ENCODE results near the gene ASAH2.

ASAH2 gene

DNA sequence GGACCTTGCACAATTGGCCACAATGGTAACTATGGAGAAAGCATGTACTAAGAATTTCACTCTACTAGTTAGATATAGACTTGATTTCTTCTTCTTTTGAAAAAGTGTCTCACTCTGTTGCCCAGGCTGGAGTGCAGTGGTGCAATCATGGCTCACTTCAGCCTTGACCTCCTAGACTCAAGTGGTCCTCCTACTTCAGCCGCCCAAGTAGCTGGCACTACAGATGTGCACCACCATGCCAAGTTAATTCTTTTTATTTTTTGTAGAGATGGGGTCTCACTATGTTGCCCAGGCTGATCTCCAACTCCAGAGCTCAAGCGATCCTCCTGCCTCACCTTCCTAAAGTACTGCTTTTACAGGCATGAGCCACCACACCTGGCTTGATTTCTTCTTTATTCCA, 29.1 kb downstream of the ASAH2 start:
- TF ChIP-seq, protein P1, sequence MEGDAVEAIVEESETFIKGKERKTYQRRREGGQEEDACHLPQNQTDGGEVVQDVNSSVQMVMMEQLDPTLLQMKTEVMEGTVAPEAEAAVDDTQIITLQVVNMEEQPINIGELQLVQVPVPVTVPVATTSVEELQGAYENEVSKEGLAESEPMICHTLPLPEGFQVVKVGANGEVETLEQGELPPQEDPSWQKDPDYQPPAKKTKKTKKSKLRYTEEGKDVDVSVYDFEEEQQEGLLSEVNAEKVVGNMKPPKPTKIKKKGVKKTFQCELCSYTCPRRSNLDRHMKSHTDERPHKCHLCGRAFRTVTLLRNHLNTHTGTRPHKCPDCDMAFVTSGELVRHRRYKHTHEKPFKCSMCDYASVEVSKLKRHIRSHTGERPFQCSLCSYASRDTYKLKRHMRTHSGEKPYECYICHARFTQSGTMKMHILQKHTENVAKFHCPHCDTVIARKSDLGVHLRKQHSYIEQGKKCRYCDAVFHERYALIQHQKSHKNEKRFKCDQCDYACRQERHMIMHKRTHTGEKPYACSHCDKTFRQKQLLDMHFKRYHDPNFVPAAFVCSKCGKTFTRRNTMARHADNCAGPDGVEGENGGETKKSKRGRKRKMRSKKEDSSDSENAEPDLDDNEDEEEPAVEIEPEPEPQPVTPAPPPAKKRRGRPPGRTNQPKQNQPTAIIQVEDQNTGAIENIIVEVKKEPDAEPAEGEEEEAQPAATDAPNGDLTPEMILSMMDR (IDR thresholded peaks at IDR 0.05; ENCODE audit: insufficient read depth, low read depth, low read length, missing control alignments): no peak
- no peak overlapping the region for H3K4me3 ChIP-seq (ENCODE audit: low read length)
- no peak for DNase-seq (ENCODE audit: low read depth)

DNA sequence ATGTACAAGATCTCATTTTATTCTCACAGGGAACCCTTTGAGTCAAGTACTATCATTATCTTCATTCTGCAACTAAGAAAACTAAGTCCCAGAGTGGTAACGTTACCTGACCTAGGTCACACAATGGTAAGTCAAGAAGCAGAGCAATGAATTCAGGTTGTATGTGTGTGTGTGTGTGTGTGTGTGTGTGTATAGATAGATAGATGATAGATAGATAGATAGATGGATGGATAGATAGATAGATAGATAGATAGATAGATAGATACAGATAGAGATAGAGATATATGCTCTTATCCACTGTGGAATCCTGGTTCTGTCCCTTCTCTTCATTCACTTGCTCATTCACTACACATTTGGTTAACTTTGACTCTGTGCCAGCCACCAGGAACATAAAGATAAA, 29.8 kb downstream of the ASAH2 start:
- TF ChIP-seq, protein P1 (IDR thresholded peaks at IDR 0.05; ENCODE audit: insufficient read depth, low read depth, low read length, missing control alignments): no peak
- DNase-seq (ENCODE audit: low read depth): no peak
- H3K4me3 ChIP-seq (ENCODE audit: low read length): no peak overlapping the region

DNA sequence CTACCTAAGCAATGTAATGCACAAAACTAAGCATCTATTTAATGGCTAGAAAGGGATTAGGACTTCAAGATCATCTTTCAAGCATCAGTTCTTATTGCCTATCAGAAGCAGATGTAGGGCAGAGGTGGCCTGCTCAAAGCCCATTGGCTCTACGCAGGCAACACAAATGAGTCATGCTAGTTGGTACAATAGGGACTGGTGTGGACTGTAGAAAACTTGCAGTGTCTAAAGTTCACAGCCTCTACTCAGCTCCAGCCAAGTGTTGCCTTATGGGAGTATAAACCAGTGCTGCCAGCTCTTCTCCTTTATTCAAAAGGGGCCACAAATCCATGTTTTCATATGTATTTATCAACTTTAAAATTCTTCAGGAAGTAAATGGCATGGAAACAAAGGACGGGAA, 31.7 kb downstream of the ASAH2 start:
- TF ChIP-seq, protein P1 (IDR thresholded peaks at IDR 0.05; ENCODE audit: insufficient read depth, low read depth, low read length, missing control alignments): no peak
- no peak for DNase-seq (ENCODE audit: low read depth)
- H3K4me3 ChIP-seq (ENCODE audit: low read length): no peak overlapping the region

DNA sequence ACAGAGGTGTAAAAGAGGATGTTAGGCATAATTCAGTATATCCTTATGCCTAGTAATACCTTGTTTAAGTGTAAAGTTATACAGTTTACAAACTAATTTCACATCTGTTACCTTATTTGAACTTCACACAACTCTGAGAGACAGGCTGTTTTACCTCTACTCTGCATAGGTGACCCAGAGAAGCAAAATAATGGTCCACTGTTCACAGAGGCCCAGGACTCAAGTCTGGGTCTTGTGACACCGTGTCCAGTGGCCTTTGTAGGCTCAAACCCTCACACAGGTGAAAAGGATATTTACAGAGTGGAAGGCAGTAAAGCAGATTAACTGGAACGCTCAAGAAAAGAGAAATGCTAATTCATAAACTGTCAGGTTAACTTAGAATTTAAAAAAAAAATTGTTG, 32.1 kb downstream of the ASAH2 start:
- DNase-seq (ENCODE audit: low read depth): no peak
- TF ChIP-seq, protein P1 (IDR thresholded peaks at IDR 0.05; ENCODE audit: insufficient read depth, low read depth, low read length, missing control alignments): no peak
- H3K4me3 ChIP-seq (ENCODE audit: low read length): no peak overlapping the region

DNA sequence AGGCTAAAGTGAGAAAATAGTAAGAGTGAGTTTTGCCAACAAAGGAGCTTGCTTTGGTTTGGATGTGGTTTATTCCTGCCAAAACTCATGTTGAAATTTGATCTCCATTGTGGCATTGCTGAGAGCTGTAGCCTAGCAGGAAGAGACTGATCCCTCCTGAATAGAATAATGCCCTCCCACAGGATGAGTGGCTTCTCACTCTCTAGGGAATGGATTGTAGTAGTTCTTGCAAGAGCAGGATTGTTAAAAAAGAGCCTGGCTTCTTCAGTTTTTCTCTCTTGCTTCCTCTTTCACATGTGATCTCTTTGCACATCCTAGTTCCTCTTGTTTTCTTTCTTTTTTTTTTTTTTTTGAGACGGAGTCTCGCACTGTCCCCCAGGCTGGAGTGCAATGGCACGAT, 34.4 kb downstream of the ASAH2 start:
- TF ChIP-seq, protein P1 (IDR thresholded peaks at IDR 0.05; ENCODE audit: insufficient read depth, low read depth, low read length, missing control alignments): no peak
- no peak overlapping the region for H3K4me3 ChIP-seq (ENCODE audit: low read length)
- peak; percentile 29 for DNase-seq (ENCODE audit: low read depth)

DNA sequence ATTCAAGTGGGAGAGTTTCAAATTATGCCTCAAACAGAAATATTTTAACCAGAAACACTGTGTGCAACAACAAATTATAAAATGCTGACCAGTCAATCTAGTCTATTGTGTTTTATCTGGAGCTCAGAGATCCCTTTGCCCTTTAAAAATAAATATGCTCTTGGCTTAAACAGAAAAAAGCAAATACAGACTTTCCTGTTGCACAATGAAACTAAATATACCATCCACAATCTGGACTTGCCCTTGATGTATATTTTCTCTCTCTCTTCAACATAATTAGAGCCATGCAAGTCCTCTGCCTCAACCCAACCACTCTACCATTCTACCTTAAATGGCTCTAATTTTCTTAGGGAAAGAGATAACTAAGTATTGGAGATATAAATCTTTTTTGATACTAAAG, 34.9 kb downstream of the ASAH2 start:
- no peak for DNase-seq (ENCODE audit: low read depth)
- H3K4me3 ChIP-seq (ENCODE audit: low read length): no peak overlapping the region
- TF ChIP-seq, protein P1 (IDR thresholded peaks at IDR 0.05; ENCODE audit: insufficient read depth, low read depth, low read length, missing control alignments): no peak

DNA sequence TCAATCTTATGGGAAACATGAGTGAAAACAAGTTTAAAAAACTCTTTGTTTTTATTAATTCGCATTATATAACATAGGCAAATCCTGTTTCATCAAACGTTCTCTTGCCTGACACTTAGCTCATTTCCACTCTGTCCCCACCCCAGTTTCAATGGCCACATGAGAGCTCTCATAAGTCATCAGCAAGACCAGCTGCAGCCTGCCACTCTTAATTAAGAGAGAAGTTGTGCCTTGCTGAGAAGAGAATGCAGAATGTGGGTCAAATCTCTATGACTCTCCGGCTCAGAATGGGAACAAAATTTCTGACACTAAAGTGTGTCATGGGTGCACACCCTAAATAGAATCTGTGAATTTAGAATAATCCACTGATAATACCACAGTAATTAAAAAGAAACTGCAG, 39.6 kb downstream of the ASAH2 start:
- DNase-seq (ENCODE audit: low read depth): no peak
- TF ChIP-seq, protein P1 (IDR thresholded peaks at IDR 0.05; ENCODE audit: insufficient read depth, low read depth, low read length, missing control alignments): no peak
- no peak overlapping the region for H3K4me3 ChIP-seq (ENCODE audit: low read length)
